Hematopoietic multipotent progenitor cell treated with erythropoietin and hydrocortisone succinate and interleukin-3 and kit ligand, for 15 days (in vitro differentiated cells): ENCODE measurements around the gene RAB14.

Experiments used
- DNase-seq: peaks from one replicate; pipeline ENCODE4 v3.0.0-alpha.2; 2015; ENCODE audit warnings: low spot score

RAB14 gene

DNA sequence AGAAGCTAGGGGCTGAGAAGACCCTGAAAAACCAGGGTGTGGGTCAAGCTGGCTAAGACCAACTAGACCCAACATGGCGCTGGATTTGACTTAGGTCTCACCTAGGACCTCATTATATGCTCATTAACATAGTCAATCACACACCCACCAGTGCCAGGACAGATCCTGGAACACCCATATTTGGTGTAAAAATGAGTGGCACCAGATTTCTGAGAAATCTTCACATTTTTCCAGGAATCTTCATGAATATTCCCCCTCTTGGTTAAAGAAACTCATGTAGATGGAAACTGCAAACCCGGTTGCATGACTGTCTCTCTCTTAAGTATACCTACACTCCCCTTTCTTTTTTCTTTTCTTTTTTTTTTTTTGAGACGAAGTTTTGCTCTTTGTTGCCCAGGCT is 17.9 kb upstream of the RAB14 start:
- DNase-seq: no peak

- no peak for DNase-seq
Observed at GRCh38 chr9:121218357-121219027, 16.8 kb upstream of the RAB14 start.

DNA sequence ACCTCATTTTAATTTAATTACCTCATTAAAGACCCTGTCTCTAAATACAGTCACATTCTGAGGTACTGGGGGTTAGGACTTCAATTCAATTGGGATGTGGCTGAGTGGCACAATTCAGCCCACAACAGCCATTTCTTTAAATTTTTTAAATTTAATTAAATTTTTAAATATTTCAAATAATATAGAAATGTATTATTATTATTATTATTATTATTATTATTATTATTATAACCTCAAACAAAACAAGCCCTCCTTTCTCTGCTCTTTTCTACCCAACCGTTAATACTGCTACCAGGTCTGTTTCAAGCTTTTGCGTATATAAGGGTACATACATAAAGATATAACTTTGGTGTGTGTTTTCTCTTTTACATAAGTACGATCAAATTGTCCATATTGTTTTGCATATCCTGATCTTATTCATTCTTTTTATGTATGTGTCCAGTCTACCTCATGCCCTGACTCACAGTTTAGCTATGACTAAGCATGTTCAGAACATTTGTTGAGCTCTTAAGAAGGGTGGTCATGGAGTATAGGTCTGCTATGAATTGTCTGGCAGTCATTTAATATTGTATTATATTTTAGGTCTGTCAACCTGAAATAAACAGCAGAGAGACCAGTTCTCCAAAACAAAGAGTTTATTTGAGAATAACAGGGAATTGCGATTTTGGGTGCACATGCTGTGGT is 16.1 kb upstream of the RAB14 start:
- no peak for DNase-seq

DNA sequence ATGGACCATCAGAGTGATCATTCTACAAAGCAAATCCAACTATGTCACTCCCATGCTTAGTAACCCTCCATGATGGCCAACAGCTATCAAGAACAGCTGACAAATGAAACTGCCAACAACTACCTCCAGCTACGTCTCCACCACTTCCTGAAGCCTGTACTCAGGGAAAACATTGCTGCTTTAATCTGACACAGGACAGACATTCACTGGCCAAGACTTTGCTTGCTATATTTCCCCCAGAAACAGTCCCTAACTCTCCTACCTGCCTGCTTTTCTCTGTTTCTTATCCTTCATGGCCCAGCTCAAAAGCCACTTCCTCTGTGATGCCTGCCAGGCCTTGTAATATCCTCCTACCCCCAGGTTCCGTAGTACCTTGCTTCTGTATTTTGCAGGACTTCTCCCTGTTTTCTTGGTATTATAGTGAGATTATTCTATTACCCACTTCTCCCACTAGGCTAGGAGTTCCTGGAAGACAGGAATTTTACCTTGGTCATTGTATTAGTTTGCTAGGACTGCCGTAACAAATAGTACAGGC is 14.7 kb upstream of the RAB14 start:
- DNase-seq: no peak

GRCh38 chr9:121214005-121214404 is 12.3 kb upstream of the RAB14 start:
- DNase-seq: no peak

GRCh38 chr9:121213136-121213806 is 11.6 kb upstream of the RAB14 start:
- peak; percentile 84 for DNase-seq

DNA sequence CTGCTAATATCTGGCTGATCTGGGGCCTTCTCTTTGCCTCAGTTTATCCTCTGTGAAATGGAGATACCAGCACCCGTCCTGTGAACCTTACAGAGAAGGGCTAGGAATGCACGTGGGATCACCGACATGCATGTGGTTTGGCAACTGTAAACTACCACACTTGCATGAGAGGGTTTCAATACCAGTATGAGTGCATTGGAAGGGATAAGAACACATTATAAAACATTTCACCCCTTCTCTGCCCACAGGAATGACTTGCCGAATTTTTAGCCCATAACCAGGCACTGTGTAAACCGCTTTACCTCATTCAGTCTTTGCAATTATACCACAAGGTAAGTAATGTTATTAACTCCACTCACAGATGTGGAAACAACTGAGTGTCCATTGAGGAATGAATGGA is 8.9 kb upstream of the RAB14 start:
- no peak for DNase-seq

DNA sequence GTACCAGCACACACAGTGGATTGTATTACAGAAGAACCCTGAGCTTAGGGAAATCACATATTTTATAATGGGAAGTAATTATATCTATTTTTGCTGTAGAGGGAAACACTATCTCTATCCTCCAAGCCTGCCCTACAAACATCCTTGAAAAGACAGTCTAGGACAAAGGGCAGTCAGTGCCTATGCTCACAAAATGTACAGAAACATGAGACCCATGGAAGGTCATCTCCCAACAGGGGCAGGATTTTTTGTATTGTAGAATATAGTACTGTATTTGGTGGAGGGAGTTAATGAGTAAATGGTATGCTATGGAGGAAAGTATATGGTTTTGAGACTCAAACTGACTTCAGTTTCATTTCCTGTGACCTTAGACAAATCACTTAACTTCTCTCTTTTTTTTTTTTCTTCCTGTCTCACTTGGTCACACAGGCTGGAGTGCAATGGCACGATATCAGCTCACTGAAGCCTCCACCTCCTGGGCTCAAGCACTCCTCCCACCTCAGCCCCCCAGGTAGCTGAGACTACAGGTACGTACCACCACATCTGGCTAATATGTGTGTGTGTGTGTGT is 5.8 kb upstream of the RAB14 start:
- no peak for DNase-seq

DNA sequence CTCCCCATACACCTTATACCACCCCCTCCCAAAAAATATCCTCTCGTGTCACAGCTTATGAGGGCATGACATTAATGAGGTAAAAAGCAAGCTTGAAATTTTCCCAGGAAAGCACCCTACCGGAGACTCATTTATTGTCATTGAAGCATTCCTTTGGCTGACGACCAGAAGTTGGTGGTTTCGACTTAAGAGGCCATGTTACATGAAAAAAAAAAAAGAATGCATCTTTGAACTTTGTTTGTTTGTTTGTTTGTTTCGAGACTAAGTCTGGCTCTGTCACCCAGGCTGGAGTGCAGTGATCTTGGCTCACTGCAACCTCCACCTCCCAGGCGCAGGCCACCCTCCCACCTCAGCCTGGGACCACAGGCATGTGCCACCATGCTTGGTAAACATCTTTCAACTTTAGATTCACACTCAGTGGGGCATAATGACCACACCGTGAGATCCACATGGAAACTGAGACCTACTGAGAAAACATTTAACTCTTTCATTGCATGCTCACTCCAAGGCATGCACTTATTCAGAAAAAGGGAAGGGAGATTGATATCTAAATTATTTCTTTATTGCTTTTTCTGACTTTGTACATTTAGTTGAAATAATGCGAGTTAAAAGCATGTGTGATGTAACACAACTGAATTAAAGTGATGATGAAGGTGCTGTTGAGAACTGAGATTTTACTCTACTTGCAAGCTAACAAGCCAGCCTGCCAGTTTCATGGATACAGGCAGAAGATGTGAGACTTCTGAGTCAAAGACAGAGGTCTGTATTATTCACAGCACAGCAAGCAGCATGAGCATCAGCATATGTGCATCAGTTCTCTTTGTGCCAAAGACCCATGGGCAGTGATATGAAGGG is 5.1 kb upstream of the RAB14 start:
- DNase-seq: no peak

- DNase-seq: no peak
Observed at GRCh38 chr9:121204611-121205010, 2.9 kb upstream of the RAB14 start.

DNA sequence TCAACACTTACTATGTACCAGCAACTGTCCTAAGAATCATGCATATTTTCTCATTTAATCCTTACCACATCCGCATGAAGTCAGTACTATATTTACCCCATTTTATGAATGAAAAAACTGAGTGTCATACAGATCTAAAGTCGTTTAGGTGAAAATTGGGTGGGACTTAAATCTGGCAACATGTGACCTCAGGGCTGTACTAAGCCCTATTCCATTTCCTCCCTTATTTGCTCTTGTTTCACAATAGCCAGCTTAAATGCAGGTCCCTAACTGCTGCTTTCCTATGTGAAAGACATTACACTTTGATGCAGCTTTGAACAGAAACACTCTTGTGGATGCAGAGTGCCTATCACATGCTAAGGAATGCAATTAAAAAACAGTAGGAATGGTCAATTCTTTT is 2.5 kb upstream of the RAB14 start:
- DNase-seq: no peak

- DNase-seq: peak; percentile 68
Observed at GRCh38 chr9:121201045-121201737, 478 bp downstream of the RAB14 start.

DNA sequence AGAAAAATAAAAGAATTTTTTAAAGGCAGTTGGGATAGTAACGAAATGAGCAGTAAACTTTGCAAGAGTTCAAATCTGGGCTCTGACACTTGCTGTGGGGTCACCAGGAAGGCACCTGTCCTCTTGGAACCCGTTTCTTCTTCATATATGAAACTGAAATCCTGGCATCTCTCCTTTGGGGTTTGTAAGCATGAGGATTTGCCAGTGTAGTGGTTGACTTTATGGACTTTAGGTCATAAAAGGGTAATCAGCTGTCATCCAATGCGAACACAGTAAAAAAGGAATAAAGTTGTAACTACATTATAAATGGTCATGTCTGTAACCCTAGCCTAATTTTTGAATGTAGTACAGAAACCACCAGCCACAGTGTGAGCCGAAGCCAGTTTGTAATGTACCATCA is 1.3 kb downstream of the RAB14 start:
- no peak for DNase-seq

DNA sequence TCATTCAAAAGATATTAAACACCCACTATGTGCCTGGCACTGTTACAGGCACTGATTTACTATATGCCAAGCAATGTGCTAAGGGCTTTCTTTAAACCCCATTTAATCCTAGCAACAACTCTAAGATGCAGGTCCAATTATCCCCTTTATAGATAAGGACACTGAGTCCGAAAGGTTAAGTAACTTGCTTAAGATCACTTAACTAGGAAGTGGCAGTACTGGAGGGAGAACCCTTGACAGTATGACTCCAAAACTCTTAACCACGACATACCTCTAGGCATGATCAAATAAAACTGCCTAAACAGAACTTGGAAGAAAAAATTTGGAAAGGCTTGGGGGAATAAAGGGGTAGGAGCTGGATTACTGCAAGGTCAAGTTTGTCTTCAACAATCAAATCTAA is 1.7 kb downstream of the RAB14 start:
- DNase-seq: peak; percentile 16

DNA sequence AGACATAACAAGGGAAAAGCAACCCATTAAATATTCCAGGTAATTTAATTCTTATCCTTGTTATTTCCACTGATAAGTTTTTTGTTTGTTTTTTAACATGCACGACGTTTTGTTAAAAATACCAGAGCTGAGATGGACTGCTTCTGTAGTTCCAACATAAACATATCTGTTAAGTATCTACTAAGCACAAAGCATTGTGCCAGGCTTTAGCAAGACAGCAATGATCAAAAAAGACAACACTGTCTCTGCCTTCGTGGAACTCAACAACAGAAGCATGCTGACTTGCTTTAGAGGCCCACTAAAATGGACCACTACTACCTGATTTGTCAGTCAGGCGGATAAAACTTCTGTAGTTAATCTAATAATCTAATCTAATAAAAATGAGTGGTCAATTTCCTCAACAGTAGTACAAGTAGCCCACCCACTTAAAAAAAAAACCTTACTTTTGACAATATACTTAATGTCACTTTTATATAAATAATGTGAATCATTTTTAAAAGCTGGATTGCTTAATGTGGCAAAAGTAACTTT is 3.1 kb downstream of the RAB14 start:
- DNase-seq: no peak

DNA sequence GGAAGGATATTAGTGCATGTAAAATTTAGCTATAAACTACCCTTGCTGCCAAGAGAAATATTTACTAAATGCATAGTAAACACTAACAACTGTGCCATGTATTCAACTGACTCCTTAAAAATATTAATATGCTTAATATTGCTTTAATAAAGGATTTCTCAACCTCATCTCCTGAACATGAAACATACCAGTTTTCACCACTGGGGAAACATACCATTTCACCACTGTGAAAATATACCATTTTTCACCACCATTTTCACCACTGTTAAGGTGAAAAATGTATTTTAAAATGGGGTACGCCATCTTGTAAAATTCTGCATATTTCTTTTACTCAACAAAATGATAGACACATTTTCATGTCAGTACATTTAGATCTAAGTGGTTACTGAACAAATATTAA is 4.5 kb downstream of the RAB14 start:
- no peak for DNase-seq

DNA sequence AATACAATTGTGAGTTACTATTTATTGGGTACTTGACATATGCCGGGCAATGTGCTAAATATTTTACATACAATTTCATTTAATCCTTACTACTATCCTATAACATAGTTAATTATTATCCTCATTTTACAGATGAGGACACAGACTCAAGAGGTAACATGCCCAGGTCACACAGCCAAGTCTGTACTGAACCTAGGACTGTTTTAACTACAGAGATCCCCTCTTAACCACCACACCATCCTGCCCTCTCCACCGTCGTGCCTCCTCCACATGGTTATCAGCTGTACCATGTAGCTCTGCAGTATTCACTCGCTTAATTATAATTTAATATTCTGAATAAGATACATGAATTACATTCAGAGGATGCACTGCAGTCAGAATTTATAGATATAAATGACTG is 5.3 kb downstream of the RAB14 start:
- DNase-seq: peak; percentile 22

DNA sequence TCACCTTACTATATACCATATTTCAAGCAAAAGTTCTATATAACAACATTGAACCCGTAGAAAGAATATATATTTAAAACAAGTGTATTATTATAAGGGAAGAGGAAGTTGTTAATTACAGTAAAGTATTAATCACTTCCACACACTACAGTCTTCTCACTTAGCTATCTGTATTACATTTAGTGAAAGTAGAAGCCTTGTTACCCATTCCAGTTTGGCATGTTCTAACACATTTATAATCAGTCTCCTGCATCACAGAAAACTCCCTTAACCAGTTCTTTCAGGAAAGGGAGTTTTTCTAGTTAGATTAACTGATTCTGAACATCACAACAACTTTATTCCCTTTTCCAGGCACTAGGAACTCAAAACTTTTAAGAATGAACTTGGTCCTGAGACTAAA is 6.9 kb downstream of the RAB14 start:
- no peak for DNase-seq

GRCh38 chr9:121192959-121193640 is 8.6 kb downstream of the RAB14 start:
- no peak for DNase-seq

- no peak for DNase-seq
Observed at GRCh38 chr9:121192518-121192917, 9.2 kb downstream of the RAB14 start.
